22Rv1 (cell line): Measurements from ENCODE around the gene STYK1.

Experiments
- CTCF ChIP-seq: fragments of 450-650 bp; IDR thresholded peaks from 2 replicates; pipeline ENCODE4 v1.5.1; 2017; ENCODE audit warnings: mild to moderate bottlenecking
- ZFX ChIP-seq: fragments of 450-650 bp; IDR thresholded peaks from 2 replicates; pipeline ENCODE4 v1.6.1; 2017; ENCODE audit warnings: antibody characterized with exemption, borderline replicate concordance

GRCh38 chr12:10601860-10602259 lies 72.0 kb downstream of the STYK1 start:
- TF ChIP-seq CTCF (no peak), ZFX (no peak)
